Stomach (tissue), 9 donors: ENCODE data around the gene XYLT1. TPM values are rescaled to one million over a fixed set of nuclear protein-coding genes. Genes with fewer than 3 reads are reported as not detected.

ENCODE experiments used
- DNase-seq, 2 donors: peaks; one replicate each; pipeline versions ENCODE4 v3.0.0 to v3.0.0-alpha.2; 2013 to 2019
- H3K27ac ChIP-seq, 5 donors: fragments of 200-600 bp in 4 of 5; sonication (generic) in 4 of 5; one replicate each; pipeline ENCODE4 v1.5.1; 2013 to 2019; ENCODE audit warnings: mild to moderate bottlenecking in 1 of 5, moderate library complexity in 1 of 5
- H3K27me3 ChIP-seq, 3 donors: fragments of 200-600 bp; sonication (generic); one replicate each; pipeline ENCODE4 v1.5.1; 2017 to 2019; ENCODE audit warnings: mixed run types in 1 of 3
- H3K36me3 ChIP-seq, 4 donors: fragments of 200-600 bp; sonication (generic); 1 replicate in 3 of 4; 2 replicates in 1 of 4; pipeline ENCODE4 v1.5.1; 2016 to 2019
- H3K4me1 ChIP-seq, 4 donors: fragments of 200-600 bp; sonication (generic); one replicate each; pipeline ENCODE4 v1.5.1; 2016 to 2019
- H3K4me3 ChIP-seq, 4 donors: fragments of 200-600 bp; sonication (generic) in 3 of 4; one replicate each; pipeline ENCODE4 v1.5.1; 2016 to 2019; ENCODE audit warnings: mild to moderate bottlenecking in 1 of 4
- H3K9me3 ChIP-seq, 4 donors: fragments of 200-600 bp; sonication (generic); one replicate each; pipeline ENCODE4 v1.5.1; 2016 to 2019
- EP300 ChIP-seq: sonication (generic); formaldehyde crosslinking; IDR thresholded peaks from one replicate; pipeline ENCODE4 v1.6.1; 2017; ENCODE audit warnings: antibody characterized with exemption
- POLR2A ChIP-seq, 4 donors: fragments of 450-650 bp; IDR thresholded peaks; one replicate each; pipeline ENCODE4 v1.6.1; 2016; ENCODE audit warnings: antibody characterized with exemption in 4 of 4, control low read depth in 2 of 4, mild to moderate bottlenecking in 1 of 4, moderate library complexity in 1 of 4
- POLR2AphosphoS5 ChIP-seq, 3 donors: sonication (generic); formaldehyde crosslinking; IDR thresholded peaks; one replicate each; pipeline ENCODE4 v1.6.1; 2016; ENCODE audit warnings: antibody characterized with exemption in 3 of 3
- WGBS, 5 donors: extraction: QIAGEN DNeasy Blood & Tissue Kit in 3 of 5; methylation state at CpG; one replicate each; pipeline versions ENCODE4 v1.1.5 to v1.1.7; 2013 to 2018; 5-methylcytosine and 5-hydroxymethylcytosine counted together
- intact Hi-C: fragments of 100-400 bp; cut with DNase I; formaldehyde crosslinking; loops from one replicate; pipeline ENCODE4 v1.15.1; 2023; ENCODE audit warnings: low total_unique reads
- polyA plus RNA-seq, 3 donors: library from polyadenylated mRNA; stranded (reverse); fragments of 200-250 nt; gene quantifications; one replicate each; pipeline ENCODE4 v1.2.3, GENCODE V29; 2013
- total RNA-seq, 5 donors: library from RNA; depleted of rRNA; stranded (reverse); fragments of >200 nt; gene quantifications; one replicate each; pipeline versions ENCODE4 v1.1.0 to v1.2.3, GENCODE V29; 2014 to 2016
- TF ChIP-seq, protein P1 (sequence below), 7 experiments: fragments of 450-650 bp in 4 of 7; fragments of 200-600 bp in 3 of 7; sonication (generic) in 3 of 7; IDR thresholded peaks; one replicate each; pipeline ENCODE4 v1.5.1; 2016 to 2019; ENCODE audit warnings: antibody characterized with exemption in 7 of 7, control low read depth in 2 of 7, mild to moderate bottlenecking in 1 of 7
- donor health status: healthy with polysubstance abuse.
- donor health status: Bipolar disorder and iron deficiency.
- donor health status: healthy.

The XYLT1 gene
- total and polyA plus RNA-seq, 8 donors, result 0.87 to 59.5 (median 9.5) TPM

- peak overlapping the region in 1 of 5 donors; percentile 76 for H3K27ac ChIP-seq
Measured at GRCh38 chr16:17222871-17223401, 247.8 kb downstream of the XYLT1 start.

GRCh38 chr16:17219991-17220390 is 250.8 kb downstream of the XYLT1 start:
- TF ChIP-seq POLR2A (IDR thresholded peaks at IDR 0.05) (no peak), POLR2AphosphoS5 (IDR thresholded peaks at IDR 0.05) (no peak), EP300 (no peak)
- TF ChIP-seq, protein P1, sequence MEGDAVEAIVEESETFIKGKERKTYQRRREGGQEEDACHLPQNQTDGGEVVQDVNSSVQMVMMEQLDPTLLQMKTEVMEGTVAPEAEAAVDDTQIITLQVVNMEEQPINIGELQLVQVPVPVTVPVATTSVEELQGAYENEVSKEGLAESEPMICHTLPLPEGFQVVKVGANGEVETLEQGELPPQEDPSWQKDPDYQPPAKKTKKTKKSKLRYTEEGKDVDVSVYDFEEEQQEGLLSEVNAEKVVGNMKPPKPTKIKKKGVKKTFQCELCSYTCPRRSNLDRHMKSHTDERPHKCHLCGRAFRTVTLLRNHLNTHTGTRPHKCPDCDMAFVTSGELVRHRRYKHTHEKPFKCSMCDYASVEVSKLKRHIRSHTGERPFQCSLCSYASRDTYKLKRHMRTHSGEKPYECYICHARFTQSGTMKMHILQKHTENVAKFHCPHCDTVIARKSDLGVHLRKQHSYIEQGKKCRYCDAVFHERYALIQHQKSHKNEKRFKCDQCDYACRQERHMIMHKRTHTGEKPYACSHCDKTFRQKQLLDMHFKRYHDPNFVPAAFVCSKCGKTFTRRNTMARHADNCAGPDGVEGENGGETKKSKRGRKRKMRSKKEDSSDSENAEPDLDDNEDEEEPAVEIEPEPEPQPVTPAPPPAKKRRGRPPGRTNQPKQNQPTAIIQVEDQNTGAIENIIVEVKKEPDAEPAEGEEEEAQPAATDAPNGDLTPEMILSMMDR (IDR thresholded peaks at IDR 0.05), result no peak
- H3K27me3 ChIP-seq, result no peaks in the 10 kb centered on the region
- no peak overlapping the region for H3K27ac ChIP-seq
- 65 to 81% (median 72%) methylated on average over 2 of the region's 2 CpGs for WGBS, 5 donors
- no peaks in the 10 kb centered on the region for H3K9me3 ChIP-seq
- H3K4me3 ChIP-seq, result no peak overlapping the region
- intact Hi-C loops, result no loop called here
- no peak for DNase-seq
- peaks cover 0 to 2% (median 0%) of the 10 kb centered on the region in 4 donors for H3K36me3 ChIP-seq
- peaks cover under 1 to 15% (median 6%) of the 10 kb centered on the region in 4 donors for H3K4me1 ChIP-seq

More at GRCh38 chr16:17222871-17223401, 247.8 kb downstream of the XYLT1 start:
- Histone ChIP-seq H3K4me3 (no peak overlapping the region), H3K27me3 (no peaks in the 10 kb centered on the region), H3K36me3 (no peaks in the 10 kb centered on the region), H3K4me1 (peaks cover 6 to 25% (median 16%) of the 10 kb centered on the region in 4 donors), H3K9me3 (no peaks in the 10 kb centered on the region)
- TF ChIP-seq POLR2A (IDR thresholded peaks at IDR 0.05), result no peak
- TF ChIP-seq POLR2AphosphoS5 (IDR thresholded peaks at IDR 0.05), result no peak
- no peak for TF ChIP-seq EP300
- TF ChIP-seq, protein P1 (IDR thresholded peaks at IDR 0.05), result no peak
- intact Hi-C loops, result no loop called here
- no peak for DNase-seq
- WGBS, 5 donors, result 65 to 90% (median 80%) methylated on average over 12 of the region's 12 CpGs

- no peak overlapping the region for H3K27ac ChIP-seq
- peaks cover 0 to 10% (median 3%) of the 10 kb centered on the region in 4 donors for H3K9me3 ChIP-seq
- peaks cover 0 to 15% (median 0%) of the 10 kb centered on the region in 4 donors for H3K36me3 ChIP-seq
- intact Hi-C loops, result no loop called here
- TF ChIP-seq, protein P1 (IDR thresholded peaks at IDR 0.05), result no peak
- TF ChIP-seq POLR2A (IDR thresholded peaks at IDR 0.05), result no peak
- no peak for TF ChIP-seq POLR2AphosphoS5 (IDR thresholded peaks at IDR 0.05)
- no peak for TF ChIP-seq EP300
- 71 to 80% (median 78%) methylated on average over 7 to 8 of the region's 8 CpGs for WGBS, 5 donors
- H3K4me3 ChIP-seq, result no peak overlapping the region
- no peak for DNase-seq
- no peaks in the 10 kb centered on the region for H3K4me1 ChIP-seq
- no peaks in the 10 kb centered on the region for H3K27me3 ChIP-seq
Measured at GRCh38 chr16:17215936-17216335, 254.8 kb downstream of the XYLT1 start.

- 78 to 88% (median 85%) methylated on average over 2 of the region's 2 CpGs for WGBS, 5 donors
- no peak for DNase-seq
- H3K27me3 ChIP-seq, result no peaks in the 10 kb centered on the region
- no peaks in the 10 kb centered on the region for H3K4me1 ChIP-seq
- H3K36me3 ChIP-seq, result peaks cover 0 to 15% (median 0%) of the 10 kb centered on the region in 4 donors
- H3K27ac ChIP-seq, result no peak overlapping the region
- TF ChIP-seq POLR2A (IDR thresholded peaks at IDR 0.05), result no peak
- no peak for TF ChIP-seq POLR2AphosphoS5 (IDR thresholded peaks at IDR 0.05)
- no peak for TF ChIP-seq EP300
- TF ChIP-seq, protein P1 (IDR thresholded peaks at IDR 0.05), result no peak
- H3K9me3 ChIP-seq, result peaks cover 0 to 10% (median 3%) of the 10 kb centered on the region in 4 donors
- H3K4me3 ChIP-seq, result no peak overlapping the region
- intact Hi-C loops, result no loop called here
Measured at GRCh38 chr16:17215306-17215705, 255.5 kb downstream of the XYLT1 start.
